HepG2 (cell line): Measurements from ENCODE around the gene TP63.

Experiments
- ARNT2 ChIP-seq: sonication (generic); formaldehyde crosslinking; IDR thresholded peaks from 2 replicates; pipeline ENCODE4 v1.8.0; 2022; ENCODE audit warnings: mild to moderate bottlenecking, low read depth, missing genetic modification reagents, moderate library complexity
- MIER3 ChIP-seq: IDR thresholded peaks from 2 replicates; pipeline ENCODE4 v1.6.1; 2016; ENCODE audit warnings: missing compliant biosample characterization, borderline replicate concordance
- POLR2AphosphoS5 ChIP-seq: IDR thresholded peaks from 2 replicates; pipeline ENCODE4 v1.6.1; 2012; ENCODE audit warnings: low read depth, low read length
- SP1 ChIP-seq, 2 experiments: fragments of 450-650 bp in 1 of 2; sonication (generic) in 1 of 2; formaldehyde crosslinking in 1 of 2; IDR thresholded peaks; 2 replicates each; pipeline versions ENCODE4 v1.4.0 to v1.6.1; 2016 to 2020; ENCODE audit warnings: missing genetic modification reagents in 1 of 2
- TCF12 ChIP-seq, 2 experiments: fragments of 450-650 bp in 1 of 2; sonication (generic) in 1 of 2; formaldehyde crosslinking in 1 of 2; IDR thresholded peaks; 2 replicates each; pipeline versions ENCODE4 v1.6.1 to v1.8.0; 2017 to 2022; ENCODE audit warnings: antibody characterized with exemption in 1 of 2, mild to moderate bottlenecking in 1 of 2, missing genetic modification reagents in 1 of 2, moderate library complexity in 1 of 2
- ZSCAN30 ChIP-seq: sonication (generic); formaldehyde crosslinking; IDR thresholded peaks from 2 replicates; pipeline ENCODE4 v1.5.0; 2020; ENCODE audit warnings: mild to moderate bottlenecking, missing genetic modification reagents

- TF ChIP-seq ARNT2 (CRISPR knock-in tag) (no peak), TCF12 (IDR thresholded peaks at IDR 0.05) (no peak), TCF12 (CRISPR knock-in tag; IDR thresholded peaks at IDR 0.05) (no peak), MIER3 (CRISPR knock-in tag) (no peak), POLR2AphosphoS5 (no peak), SP1 (IDR thresholded peaks at IDR 0.05) (no peak), SP1 (CRISPR knock-in tag; IDR thresholded peaks at IDR 0.05) (no peak), ZSCAN30 (CRISPR knock-in tag) (no peak)
Observed at GRCh38 chr3:189845069-189845468, 213.9 kb downstream of the TP63 start.
